Measurements from ENCODE around the gene C19orf33. TPM values are rescaled to one million over a fixed set of nuclear protein-coding genes. Genes with fewer than 3 reads are reported as not detected.

C19orf33 gene
- total RNA-seq, result not detected in 2 replicates

DNA sequence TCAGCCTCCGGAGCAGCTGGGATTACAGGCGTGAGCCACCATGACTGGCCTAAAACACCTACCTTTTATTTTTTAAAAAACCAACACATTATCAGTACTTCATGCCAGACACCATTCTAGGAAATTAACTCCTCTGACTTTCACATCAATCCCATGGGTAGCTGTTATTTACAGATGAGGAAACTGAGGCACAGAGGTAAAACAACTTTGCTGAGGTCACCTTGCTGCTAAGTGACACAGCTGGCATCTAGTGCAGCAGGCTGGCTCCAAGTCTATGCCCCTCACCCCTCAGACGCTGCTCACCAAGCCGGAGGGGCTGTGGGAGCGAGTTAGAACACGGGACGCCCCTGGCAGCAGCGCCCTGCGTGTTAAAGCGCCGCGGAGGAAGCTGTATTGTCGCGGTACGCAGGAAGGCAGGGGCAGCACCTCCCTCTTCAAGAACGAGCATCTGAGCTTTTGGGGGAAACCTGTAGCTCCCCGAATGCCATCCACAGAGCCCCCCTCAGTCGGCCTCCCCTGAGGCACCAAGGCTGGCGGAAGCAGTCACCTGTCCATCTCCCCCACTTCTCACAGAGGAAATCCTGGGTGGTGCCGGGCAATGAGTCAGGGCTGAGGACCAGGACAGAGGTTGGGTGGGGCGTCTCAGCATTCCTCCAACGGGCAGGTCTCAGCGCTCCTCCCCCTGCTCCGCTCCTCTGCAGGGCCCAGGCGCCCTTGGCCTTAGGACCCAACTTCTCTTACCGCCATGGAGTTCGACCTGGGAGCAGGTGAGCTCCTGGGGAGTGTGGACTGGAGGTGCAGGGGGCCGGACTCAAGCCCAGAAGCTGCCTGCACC, at the start of gene C19orf33:
Gene C19orf33 (plus strand): TSS at position 735 of the 835 bp plus-strand sequence. CDS start 11 bp downstream, at position 746.

DNA sequence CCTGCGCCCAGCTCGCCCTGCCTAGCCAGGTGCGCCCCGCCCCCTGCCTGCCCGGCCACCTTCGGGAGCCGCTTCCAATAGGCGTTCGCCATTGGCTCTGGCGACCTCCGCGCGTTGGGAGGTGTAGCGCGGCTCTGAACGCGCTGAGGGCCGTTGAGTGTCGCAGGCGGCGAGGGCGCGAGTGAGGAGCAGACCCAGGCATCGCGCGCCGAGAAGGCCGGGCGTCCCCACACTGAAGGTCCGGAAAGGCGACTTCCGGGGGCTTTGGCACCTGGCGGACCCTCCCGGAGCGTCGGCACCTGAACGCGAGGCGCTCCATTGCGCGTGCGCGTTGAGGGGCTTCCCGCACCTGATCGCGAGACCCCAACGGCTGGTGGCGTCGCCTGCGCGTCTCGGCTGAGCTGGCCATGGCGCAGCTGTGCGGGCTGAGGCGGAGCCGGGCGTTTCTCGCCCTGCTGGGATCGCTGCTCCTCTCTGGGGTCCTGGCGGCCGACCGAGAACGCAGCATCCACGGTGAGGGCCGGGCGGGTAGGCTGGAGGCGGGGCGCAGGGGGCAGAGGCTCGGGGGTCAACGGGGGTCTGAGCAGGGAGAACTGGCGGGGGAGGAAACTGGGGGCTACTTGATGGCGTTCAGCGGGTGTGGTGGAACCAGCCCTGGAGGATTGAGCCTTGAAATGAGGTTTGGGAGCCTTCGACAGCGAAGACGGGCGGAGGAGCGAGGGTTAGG, 39.4 kb upstream of the C19orf33 start, which contains the start of gene SPINT2:
Gene SPINT2 (plus strand): TSS at position 88 of the 727 bp plus-strand sequence. CDS start 320 bp downstream, at position 408.

DNA sequence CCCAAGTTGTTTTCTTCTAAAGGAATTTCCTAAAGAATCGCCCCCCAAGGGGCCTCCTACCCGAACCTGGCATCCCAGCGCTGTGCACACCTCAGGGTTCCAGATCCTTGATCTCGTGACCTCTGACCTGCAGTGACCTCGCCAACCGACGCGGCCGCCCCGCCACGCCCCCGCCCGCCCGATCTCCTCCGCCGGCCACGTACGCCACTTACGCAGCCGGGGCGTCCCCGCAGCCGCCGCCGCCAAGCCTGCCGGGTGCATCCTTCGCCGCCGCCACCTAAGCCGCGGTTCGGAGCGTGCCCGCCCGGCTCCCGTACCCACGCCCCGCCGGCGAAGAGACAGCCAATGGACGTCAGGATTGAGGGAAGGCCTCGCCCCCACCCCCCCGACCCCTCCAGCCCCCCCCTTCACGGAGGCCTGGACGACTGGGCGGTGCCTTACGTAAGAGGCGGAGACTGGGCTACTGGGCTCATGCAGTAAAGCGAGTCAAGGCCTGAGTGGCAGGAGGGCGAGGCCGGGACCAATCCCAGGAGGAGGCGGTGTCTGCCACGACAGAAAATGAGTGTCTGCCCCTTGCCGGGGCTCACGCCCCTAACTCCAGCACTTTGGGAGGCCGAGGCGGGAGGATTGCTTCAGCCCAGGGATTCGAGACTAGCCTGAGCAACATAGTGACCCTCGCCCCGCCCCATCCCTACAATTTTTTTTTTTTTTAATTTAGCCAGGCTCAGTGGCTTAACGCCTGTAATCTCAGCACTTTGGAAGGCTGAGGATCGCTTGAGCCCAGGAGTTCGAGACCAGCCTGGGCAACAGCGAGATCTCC, 11.8 kb downstream of the C19orf33 start, which contains the start of gene YIF1B:
Gene YIF1B (minus strand): TSS at position 291 of the 820 bp plus-strand sequence. CDS start 30 bp downstream, at position 261.

GRCh38 chr19:38319421-38320258, 15.6 kb downstream of the C19orf33 start, which contains the start of gene KCNK6:
TSS of gene KCNK6 (plus strand) at chr19:38319845. CDS start at chr19:38319951, 106 bp downstream.

Small RNA genes lying within 50 kb of the gene (small RNA-seq; reads per million reads assigned to genes)
- gene RF00019, result not detected

Other genes with a start within 250 kb of the C19orf33 start
- gene DPF1, start 80.0 kb upstream of the C19orf33 start, total RNA-seq, result 0.61 and 2.3 TPM in 2 replicates
- 3.5 and 6.7 TPM in 2 replicates for gene PPP1R14A, start 47.9 kb upstream of the C19orf33 start, total RNA-seq
- 15.8 and 16.1 TPM in 2 replicates for gene SPINT2, start 39.7 kb upstream of the C19orf33 start, total RNA-seq
- gene YIF1B, start 11.7 kb downstream of the C19orf33 start, total RNA-seq, result 65.1 and 69.1 TPM in 2 replicates
- 5.5 TPM in 2 replicates for gene KCNK6, start 15.6 kb downstream of the C19orf33 start, total RNA-seq
- 0.49 and 1.1 TPM in 2 replicates for gene CATSPERG, start 31.6 kb downstream of the C19orf33 start, total RNA-seq
- gene PSMD8, start 70.3 kb downstream of the C19orf33 start, total RNA-seq, result 233 and 276 TPM in 2 replicates
- gene GGN, start 83.8 kb downstream of the C19orf33 start, total RNA-seq, result 0.49 and 1.2 TPM in 2 replicates
- gene SPRED3, start 84.4 kb downstream of the C19orf33 start, total RNA-seq, result 1.5 and 2.1 TPM in 2 replicates
- gene FAM98C, start 98.8 kb downstream of the C19orf33 start, total RNA-seq, result 11.2 and 11.9 TPM in 2 replicates
- not detected in 2 replicates for gene RASGRP4, start 122.0 kb downstream of the C19orf33 start, total RNA-seq
- under 0.01 TPM in 2 replicates for gene RYR1, start 129.4 kb downstream of the C19orf33 start, total RNA-seq